Lung (tissue), 12 donors: ENCODE measurements around the gene RBPJ. TPM values are rescaled to one million over a fixed set of nuclear protein-coding genes. Genes with fewer than 3 reads are reported as not detected.

Source experiments
- ATAC-seq: fragments of 200-7000 bp; cut with Tn5 transposase; one replicate; pipeline ENCODE4 v1.9.1; 2020; ENCODE audit warnings: moderate number of reproducible peaks; ENCODE audit not compliant: insufficient read depth, low FRiP score
- DNase-seq, 3 donors: peaks; one replicate each; pipeline ENCODE4 v3.0.0-alpha.2; 2013 to 2017
- H3K27ac ChIP-seq, 2 donors: one replicate each; pipeline ENCODE4 v1.5.1; 2013; ENCODE audit warnings: mild to moderate bottlenecking in 2 of 2, moderate library complexity in 2 of 2, control low read depth in 1 of 2, inconsistent platforms in 1 of 2, low read depth in 1 of 2, low read length in 1 of 2
- H3K27me3 ChIP-seq, 3 donors: one replicate each; pipeline ENCODE4 v1.5.1; 2013; ENCODE audit warnings: low read length in 2 of 3; ENCODE audit not compliant: control insufficient read depth in 3 of 3, insufficient read depth in 3 of 3
- H3K36me3 ChIP-seq, 4 donors: one replicate each; pipeline ENCODE4 v1.5.1; 2013; ENCODE audit warnings: low read length in 4 of 4, mild to moderate bottlenecking in 1 of 4, moderate library complexity in 1 of 4; ENCODE audit not compliant: control insufficient read depth in 4 of 4, insufficient read depth in 4 of 4
- H3K4me1 ChIP-seq, 5 donors: one replicate each; pipeline ENCODE4 v1.5.1; 2013; ENCODE audit warnings: low read length in 5 of 5, mild to moderate bottlenecking in 2 of 5, moderate library complexity in 1 of 5; ENCODE audit not compliant: control insufficient read depth in 5 of 5, insufficient read depth in 5 of 5
- H3K4me3 ChIP-seq: one replicate; pipeline ENCODE4 v1.5.1; 2013; ENCODE audit warnings: mild to moderate bottlenecking, control low read depth, moderate library complexity
- H3K9ac ChIP-seq, 2 donors: one replicate each; pipeline ENCODE4 v1.5.1; 2013; ENCODE audit warnings: low read length in 2 of 2, control low read depth in 1 of 2; ENCODE audit not compliant: insufficient read depth in 1 of 2
- H3K9me3 ChIP-seq, 4 donors: one replicate each; pipeline ENCODE4 v1.5.1; 2013; ENCODE audit warnings: low read length in 3 of 4, mild to moderate bottlenecking in 1 of 4, moderate library complexity in 1 of 4; ENCODE audit not compliant: control insufficient read depth in 4 of 4, insufficient read depth in 3 of 4
- WGBS, 2 donors: extraction: QIAGEN DNeasy Blood & Tissue Kit; methylation state at CpG; one replicate each; pipeline ENCODE4 v1.1.7; 2013; 5-methylcytosine and 5-hydroxymethylcytosine counted together
- polyA plus RNA-seq, 2 donors: library from polyadenylated mRNA; stranded (reverse); fragments of 200-250 nt; gene quantifications; one replicate each; pipeline ENCODE4 v1.2.1, GENCODE V29; 2013
- total RNA-seq, 2 donors: library from RNA; depleted of rRNA in 1 of 2; stranded (reverse); fragments of >200 nt in 1 of 2; gene quantifications; one replicate each; pipeline ENCODE4 v1.2.1, GENCODE V29; 2014 to 2021
- TF ChIP-seq, protein P1 (sequence below): IDR thresholded peaks from 2 replicates; pipeline ENCODE4 v1.5.1; 2012; ENCODE audit warnings: mild to moderate bottlenecking; ENCODE audit errors: control extremely low read depth, extremely low read depth
- donor health status: control.
- donor health status: control.
- donor health status: Bipolar disorder and iron deficiency.
- donor health status: healthy.
- donor health status: DM: yes; HTN: yes; CAD: no.

RBPJ gene
- total and polyA plus RNA-seq, 4 donors, result 39.1 to 130 (median 58.9) TPM

DNA sequence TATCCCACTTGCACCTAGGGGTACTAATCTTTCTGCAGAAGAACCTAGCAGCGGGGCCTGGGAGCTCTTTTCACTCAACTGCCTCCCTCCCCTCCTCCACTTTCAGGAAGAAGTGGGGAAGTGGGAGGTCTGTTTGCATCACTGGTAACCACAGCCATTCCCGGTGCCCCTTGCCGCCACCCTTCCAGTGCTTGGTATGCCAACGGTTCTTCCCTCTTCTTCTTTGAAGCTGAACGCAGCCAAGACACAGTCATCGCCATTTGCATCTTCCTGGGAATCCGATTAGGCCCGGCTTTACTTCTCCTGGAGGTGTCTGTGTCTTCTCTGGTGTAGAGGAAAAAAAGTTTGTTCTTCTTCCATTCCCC lies 47.2 kb upstream of the RBPJ start:
- no peaks in the 10 kb centered on the region for H3K36me3 ChIP-seq
- H3K4me1 ChIP-seq, result peaks cover 0 to 8% (median 0%) of the 10 kb centered on the region in 5 donors
- no peak overlapping the region for H3K4me3 ChIP-seq
- H3K9me3 ChIP-seq, result peaks cover 0 to 2% (median 0%) of the 10 kb centered on the region in 4 donors
- peak overlapping the region in 1 of 2 donors; percentile 37 for H3K27ac ChIP-seq
- DNase-seq, result no peak
- no peak overlapping the region for H3K9ac ChIP-seq
- 23 to 49% methylated on average over 8 of the region's 8 CpGs for WGBS, 2 donors
- ATAC-seq, result no peak
- no peaks in the 10 kb centered on the region for H3K27me3 ChIP-seq
- TF ChIP-seq, protein P1, sequence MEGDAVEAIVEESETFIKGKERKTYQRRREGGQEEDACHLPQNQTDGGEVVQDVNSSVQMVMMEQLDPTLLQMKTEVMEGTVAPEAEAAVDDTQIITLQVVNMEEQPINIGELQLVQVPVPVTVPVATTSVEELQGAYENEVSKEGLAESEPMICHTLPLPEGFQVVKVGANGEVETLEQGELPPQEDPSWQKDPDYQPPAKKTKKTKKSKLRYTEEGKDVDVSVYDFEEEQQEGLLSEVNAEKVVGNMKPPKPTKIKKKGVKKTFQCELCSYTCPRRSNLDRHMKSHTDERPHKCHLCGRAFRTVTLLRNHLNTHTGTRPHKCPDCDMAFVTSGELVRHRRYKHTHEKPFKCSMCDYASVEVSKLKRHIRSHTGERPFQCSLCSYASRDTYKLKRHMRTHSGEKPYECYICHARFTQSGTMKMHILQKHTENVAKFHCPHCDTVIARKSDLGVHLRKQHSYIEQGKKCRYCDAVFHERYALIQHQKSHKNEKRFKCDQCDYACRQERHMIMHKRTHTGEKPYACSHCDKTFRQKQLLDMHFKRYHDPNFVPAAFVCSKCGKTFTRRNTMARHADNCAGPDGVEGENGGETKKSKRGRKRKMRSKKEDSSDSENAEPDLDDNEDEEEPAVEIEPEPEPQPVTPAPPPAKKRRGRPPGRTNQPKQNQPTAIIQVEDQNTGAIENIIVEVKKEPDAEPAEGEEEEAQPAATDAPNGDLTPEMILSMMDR, result no peak

DNA sequence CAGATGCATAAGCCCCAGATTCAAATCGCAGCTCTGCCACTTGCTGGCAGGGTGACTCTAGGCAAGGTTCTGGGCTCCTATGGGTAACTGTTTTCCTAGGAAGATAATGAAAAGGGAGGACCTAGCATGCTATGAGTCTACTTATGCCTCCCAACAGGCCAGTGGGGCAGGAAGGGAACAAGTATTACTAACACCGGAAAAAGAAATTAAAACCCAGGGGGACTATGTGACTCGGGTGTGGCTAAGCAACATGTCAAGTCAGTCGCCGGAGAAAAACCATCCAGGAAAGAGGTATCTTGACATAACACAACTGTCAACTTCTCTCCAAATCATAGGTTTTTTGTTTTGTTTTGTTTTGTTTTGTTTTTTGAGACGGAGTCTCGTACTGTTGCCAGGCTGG lies 45.5 kb upstream of the RBPJ start:
- Histone ChIP-seq H3K4me3 (no peak overlapping the region), H3K27me3 (no peaks in the 10 kb centered on the region), H3K9ac (no peak overlapping the region), H3K27ac (no peak overlapping the region), H3K36me3 (no peaks in the 10 kb centered on the region), H3K4me1 (peaks cover 0 to 8% (median 0%) of the 10 kb centered on the region in 5 donors), H3K9me3 (peaks cover 0 to 2% (median 0%) of the 10 kb centered on the region in 4 donors)
- DNase-seq (no peak), ATAC-seq (peak; percentile 31)
- WGBS, 2 donors, result 63 to 80% methylated on average over 7 of the region's 7 CpGs
- TF ChIP-seq, protein P1, result no peak

DNA sequence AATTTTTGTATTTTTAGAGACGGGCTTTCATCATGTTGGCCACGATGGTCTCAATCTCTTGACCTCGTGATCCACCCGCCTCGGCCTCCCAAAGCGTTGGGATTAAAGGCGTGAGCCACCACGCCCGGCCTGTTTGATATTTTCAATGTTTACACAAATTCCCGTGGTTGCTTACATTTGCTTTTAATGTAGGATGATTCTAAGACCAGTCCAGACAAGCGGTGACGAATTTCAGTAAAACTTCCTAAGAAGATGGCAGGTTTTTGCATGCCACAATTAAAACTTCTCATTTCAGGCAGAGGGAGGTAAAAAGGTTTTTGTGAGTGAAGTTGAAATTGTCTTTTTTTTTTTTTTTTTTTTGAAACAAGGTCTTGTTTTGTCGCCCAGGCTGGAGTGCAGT lies 41.4 kb upstream of the RBPJ start:
- Histone ChIP-seq H3K36me3 (no peaks in the 10 kb centered on the region), H3K4me1 (no peaks in the 10 kb centered on the region), H3K9me3 (no peaks in the 10 kb centered on the region), H3K9ac (no peak overlapping the region), H3K4me3 (no peak overlapping the region), H3K27me3 (no peaks in the 10 kb centered on the region), H3K27ac (no peak overlapping the region)
- no peak for ATAC-seq
- TF ChIP-seq, protein P1, result no peak
- DNase-seq, result no peak
- WGBS, 2 donors, result 81 to 86% methylated on average over 13 of the region's 13 CpGs

DNA sequence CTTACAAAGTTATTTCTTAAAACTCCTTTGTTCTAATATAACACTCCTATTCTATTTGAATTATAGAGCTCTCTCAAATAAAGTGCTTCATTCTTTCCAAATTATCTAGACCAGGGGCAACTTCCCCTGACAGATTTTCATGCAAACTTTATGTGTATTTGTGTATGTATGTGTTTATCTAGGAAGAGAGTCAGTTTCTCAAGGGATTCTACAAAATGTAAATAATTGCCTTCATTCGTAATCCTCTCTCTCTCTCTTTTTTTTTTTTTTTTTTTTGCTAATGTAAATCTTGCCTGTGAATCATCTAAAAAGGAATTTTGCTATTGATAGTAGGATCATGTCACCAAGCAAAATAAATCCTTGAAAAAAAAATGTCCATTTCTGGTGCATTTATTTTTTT lies 38.9 kb upstream of the RBPJ start:
- Histone ChIP-seq H3K36me3 (no peaks in the 10 kb centered on the region), H3K4me3 (no peak overlapping the region), H3K4me1 (no peaks in the 10 kb centered on the region), H3K27me3 (no peaks in the 10 kb centered on the region), H3K9ac (no peak overlapping the region), H3K9me3 (no peaks in the 10 kb centered on the region), H3K27ac (no peak overlapping the region)
- DNase-seq (peak in 1 of 3 donors; percentile 10), ATAC-seq (no peak)
- WGBS, 2 donors, result 55 to 79% methylated on average over 1 of the region's 1 CpG
- TF ChIP-seq, protein P1, result no peak
